ENCODE results near the gene ENTPD2. TPM values are rescaled to one million over a fixed set of nuclear protein-coding genes. Genes with fewer than 3 reads are reported as not detected.
"Not testable (repeated sequence)": the region's sequence is repeated elsewhere in the genome, so short reads cannot be mapped to it uniquely, and the experiment has no call there.

The ENTPD2 gene
- total RNA-seq, 1 donor from 2014 or later, result 0.41 TPM

- ATAC-seq (no peak), DNase-seq (no peak)
- intact Hi-C loops (cut with DNase I), result no loop called here
- no peaks in the 10 kb centered on the region for H3K36me3 ChIP-seq
- no peaks in the 10 kb centered on the region for H3K27me3 ChIP-seq
- no peak overlapping the region for H3K27ac ChIP-seq
- H3K9me3 ChIP-seq, result no peaks in the 10 kb centered on the region
- TF ChIP-seq CTCF (IDR thresholded peaks at IDR 0.05), result no peak
- H3K4me3 ChIP-seq, result no peak overlapping the region
- peaks cover 5% of the 10 kb centered on the region for H3K4me1 ChIP-seq
Observed at GRCh38 chr9:137008312-137008711, 45.5 kb downstream of the ENTPD2 start.

GRCh38 chr9:137007816-137008270 lies 46.0 kb downstream of the ENTPD2 start:
- Histone ChIP-seq H3K4me3 (no peak overlapping the region), H3K9me3 (no peaks in the 10 kb centered on the region), H3K27ac (no peak overlapping the region), H3K4me1 (peaks cover 5% of the 10 kb centered on the region), H3K36me3 (no peaks in the 10 kb centered on the region), H3K27me3 (no peaks in the 10 kb centered on the region)
- intact Hi-C loops (cut with DNase I), result no loop called here
- DNase-seq, result no peak
- no peak for TF ChIP-seq CTCF (IDR thresholded peaks at IDR 0.05)
- no peak for ATAC-seq

- peaks cover 5% of the 10 kb centered on the region for H3K4me1 ChIP-seq
- no peaks in the 10 kb centered on the region for H3K9me3 ChIP-seq
- intact Hi-C loops (cut with DNase I), result no loop called here
- no peaks in the 10 kb centered on the region for H3K36me3 ChIP-seq
- no peak overlapping the region for H3K27ac ChIP-seq
- no peaks in the 10 kb centered on the region for H3K27me3 ChIP-seq
- H3K4me3 ChIP-seq, result no peak overlapping the region
- no peak for DNase-seq
- TF ChIP-seq CTCF (IDR thresholded peaks at IDR 0.05), result no peak
- peak; percentile 13 for ATAC-seq
Observed at GRCh38 chr9:137007108-137007815, 46.6 kb downstream of the ENTPD2 start.

- intact Hi-C loops (cut with DNase I), result no loop called here
- peak; percentile 3 for ATAC-seq
- H3K9me3 ChIP-seq, result no peaks in the 10 kb centered on the region
- H3K4me3 ChIP-seq, result no peak overlapping the region
- DNase-seq, result no peak
- H3K27me3 ChIP-seq, result no peaks in the 10 kb centered on the region
- no peaks in the 10 kb centered on the region for H3K36me3 ChIP-seq
- no peak for TF ChIP-seq CTCF (IDR thresholded peaks at IDR 0.05)
- peaks cover 5% of the 10 kb centered on the region for H3K4me1 ChIP-seq
- H3K27ac ChIP-seq, result no peak overlapping the region
Observed at GRCh38 chr9:137006116-137007003, 47.5 kb downstream of the ENTPD2 start.

- H3K4me3 ChIP-seq; intact Hi-C loops (cut with DNase I); H3K36me3 ChIP-seq; ATAC-seq; H3K9me3 ChIP-seq; H3K27ac ChIP-seq; DNase-seq; H3K27me3 ChIP-seq: not testable (repeated sequence)
- H3K4me1 ChIP-seq, result peaks cover 17% of the 10 kb centered on the region
- TF ChIP-seq CTCF (IDR thresholded peaks at IDR 0.05), result peak; percentile 53
Observed at GRCh38 chr9:137004285-137004684, 49.6 kb downstream of the ENTPD2 start.
